Endothelial cell of umbilical vein (primary cell): Measurements from ENCODE around the gene MAP3K21. TPM values are rescaled to one million over a fixed set of nuclear protein-coding genes. Genes with fewer than 3 reads are reported as not detected.

Source experiments
- BruUV-seq: library from RNA; stranded (reverse); fragments of 400-500 nt; replicated peaks from 2 replicates; lab custom pipeline; 2021; lab: Mats Ljungman, UMichigan
- CTCF ChIA-PET: fragments of 300-600, 350-600 bp; sonication (Branson Sonifier 250); formaldehyde crosslinking; loops from one replicate; lab custom pipeline; 2021; ENCODE audit warnings: antibody characterized with exemption, inconsistent platforms; lab: Charles Lee
- POLR2A ChIA-PET: fragments of 300-600, 350-600 bp; sonication (Branson Sonifier 250); formaldehyde crosslinking; loops from one replicate; lab custom pipeline; 2021; ENCODE audit warnings: antibody characterized with exemption, inconsistent platforms; lab: Charles Lee
- DNase-seq: peaks from one replicate; pipeline ENCODE4 v3.0.0-alpha.2; 2011; ENCODE audit warnings: low read depth, low spot score
- FAIRE-seq: peaks from 2 replicates; lab custom pipeline; 2011; peaks lifted over from hg19 to GRCh38; lab: Jason Lieb, UNC
- H2AFZ ChIP-seq: 2 replicates; pipeline ENCODE4 v1.6.0; 2012; ENCODE audit warnings: low read depth, low read length, control low read depth, inconsistent platforms
- H3K27ac ChIP-seq: 2 replicates; pipeline ENCODE4 v1.5.1; 2011; ENCODE audit warnings: low read depth, mild to moderate bottlenecking, control low read depth, low read length, moderate library complexity; ENCODE audit not compliant: insufficient read depth
- H3K27me3 ChIP-seq, 2 experiments: 2 replicates each; pipeline versions ENCODE4 v1.6.0 to v1.6.1; 2011; ENCODE audit warnings: low read length in 2 of 2, mixed read lengths in 1 of 2; ENCODE audit not compliant: control insufficient read depth in 2 of 2, insufficient read depth in 2 of 2
- H3K36me3 ChIP-seq, 2 experiments: 2 replicates in 1 of 2; 3 replicates in 1 of 2; pipeline ENCODE4 v1.5.1; 2011; ENCODE audit warnings: low read length in 2 of 2, mild to moderate bottlenecking in 1 of 2, moderate library complexity in 1 of 2; ENCODE audit not compliant: control insufficient read depth in 2 of 2, insufficient read depth in 2 of 2; ENCODE audit errors: extremely low read depth in 1 of 2
- H3K4me1 ChIP-seq: 3 replicates; pipeline ENCODE4 v1.5.1; 2011; ENCODE audit warnings: mild to moderate bottlenecking, low read length; ENCODE audit not compliant: control insufficient read depth, insufficient read depth; ENCODE audit errors: extremely low read depth
- H3K4me2 ChIP-seq: 2 replicates; pipeline ENCODE4 v1.6.1; 2011; ENCODE audit warnings: low read length, control low read depth, mixed read lengths; ENCODE audit not compliant: insufficient read depth
- H3K4me3 ChIP-seq, 3 experiments: fragments of 200-600 bp in 1 of 3; sonication (generic), shearing (Covaris generic) in 1 of 3; replicated peaks in 1 of 3; 2 replicates each; pipeline ENCODE4 v1.5.1; 2011 to 2016; ENCODE audit warnings: control low read depth in 3 of 3, low read length in 3 of 3, mild to moderate bottlenecking in 2 of 3, inconsistent platforms in 1 of 3, low read depth in 1 of 3, moderate library complexity in 1 of 3; ENCODE audit not compliant: insufficient read depth in 1 of 3
- H3K79me2 ChIP-seq: 2 replicates; pipeline ENCODE4 v1.6.0; 2012; ENCODE audit warnings: low read length, inconsistent platforms; ENCODE audit not compliant: control insufficient read depth, insufficient read depth
- H3K9ac ChIP-seq: replicated peaks from 2 replicates; pipeline ENCODE3; 2011; ENCODE audit warnings: low read length, control low read depth; ENCODE audit not compliant: insufficient read depth; ENCODE audit errors: extremely low read depth
- H3K9me1 ChIP-seq: replicated peaks from 3 replicates; pipeline ENCODE4 v1.6.0; 2011; ENCODE audit warnings: mild to moderate bottlenecking, low read length; ENCODE audit not compliant: control insufficient read depth, insufficient read depth; ENCODE audit errors: extremely low read depth
- H3K9me3 ChIP-seq: replicated peaks from 2 replicates; pipeline ENCODE4 v1.5.1; 2012; ENCODE audit warnings: low read length, inconsistent platforms; ENCODE audit not compliant: control insufficient read depth, insufficient read depth
- H4K20me1 ChIP-seq: replicated peaks from 2 replicates; pipeline ENCODE3; 2011; ENCODE audit warnings: mild to moderate bottlenecking, low read length; ENCODE audit not compliant: control insufficient read depth, insufficient read depth; ENCODE audit errors: extremely low read depth
- EZH2 ChIP-seq: IDR thresholded peaks from 2 replicates; pipeline ENCODE4 v1.6.1; 2012; ENCODE audit warnings: borderline replicate concordance, low read depth, mild to moderate bottlenecking, moderate library complexity, low read length, inconsistent platforms; ENCODE audit not compliant: severe bottlenecking
- FOS ChIP-seq: IDR thresholded peaks from 2 replicates; pipeline ENCODE4 v1.6.1; 2011; ENCODE audit warnings: mild to moderate bottlenecking, low read length, moderate library complexity, borderline replicate concordance; ENCODE audit not compliant: insufficient read depth
- GATA2 ChIP-seq: IDR thresholded peaks from 2 replicates; pipeline ENCODE4 v1.7.0; 2011; ENCODE audit warnings: low read depth, mild to moderate bottlenecking, moderate library complexity, mixed read lengths, low read length; ENCODE audit not compliant: insufficient read length, insufficient read depth
- JUN ChIP-seq: IDR thresholded peaks from 2 replicates; pipeline ENCODE4 v1.6.1; 2011; ENCODE audit warnings: borderline replicate concordance, low read depth; ENCODE audit not compliant: insufficient read length, insufficient read depth
- MYC ChIP-seq: IDR thresholded peaks from one replicate; pipeline ENCODE4 v1.6.1; 2011; ENCODE audit warnings: mild to moderate bottlenecking, low read depth, low read length
- POLR2A ChIP-seq: IDR thresholded peaks from 2 replicates; pipeline ENCODE4 v1.6.1; 2012; ENCODE audit warnings: low read depth, mild to moderate bottlenecking, control low read depth, low read length
- POLR2AphosphoS5 ChIP-seq: IDR thresholded peaks from 2 replicates; pipeline ENCODE4 v1.6.1; 2012; ENCODE audit warnings: low read depth, mild to moderate bottlenecking, control low read depth, low read length, moderate library complexity; ENCODE audit not compliant: insufficient read depth
- dilution Hi-C: fragments of 300-500 bp; cut with MboI; formaldehyde crosslinking; loops from one replicate; pipeline ENCODE4 v1.15.0; 2019; ENCODE audit warnings: low sequenced_read_pairs; ENCODE audit not compliant: extremely low pct_ligation_motif_present
- intact Hi-C: fragments of 100-400 bp; cut with micrococcal nuclease; formaldehyde crosslinking; loops from one replicate; pipeline ENCODE4 v1.10.0; 2022
- polyA plus RNA-seq, 4 experiments: library from polyadenylated mRNA; depleted of rRNA in 3 of 4; stranded (reverse) in 3 of 4; unstranded in 1 of 4; fragments of >200 nt; gene quantifications; 2 replicates each; pipeline versions ENCODE4 v1.2.1 to v1.2.3, GENCODE V29; 2011 to 2012; ENCODE audit warnings: missing spikeins in 1 of 4
- total RNA-seq: library from RNA; stranded (reverse); gene quantifications from 2 replicates; pipeline ENCODE4 v1.2.3, GENCODE V29; 2021
- TF ChIP-seq, protein P1 (sequence below), 2 donors: IDR thresholded peaks; 1 replicate in 1 of 2; 2 replicates in 1 of 2; pipeline ENCODE4 v1.5.1; 2011; ENCODE audit warnings: low read length in 2 of 2, mild to moderate bottlenecking in 2 of 2, moderate library complexity in 2 of 2, control low read depth in 1 of 2, inconsistent platforms in 1 of 2, low read depth in 1 of 2; ENCODE audit not compliant: insufficient read depth in 1 of 2; ENCODE audit errors: extremely low read depth in 1 of 2
- TF ChIP-seq, protein P2 (sequence below): IDR thresholded peaks from 2 replicates; pipeline ENCODE4 v1.6.1; 2011; ENCODE audit not compliant: insufficient read depth, insufficient read length

The MAP3K21 gene
- total and polyA plus RNA-seq, 2 donors (not counting 3 experiments of a cell fraction or from before 2014, with no cell fraction given) = 0.65 to 0.95 TPM

DNA sequence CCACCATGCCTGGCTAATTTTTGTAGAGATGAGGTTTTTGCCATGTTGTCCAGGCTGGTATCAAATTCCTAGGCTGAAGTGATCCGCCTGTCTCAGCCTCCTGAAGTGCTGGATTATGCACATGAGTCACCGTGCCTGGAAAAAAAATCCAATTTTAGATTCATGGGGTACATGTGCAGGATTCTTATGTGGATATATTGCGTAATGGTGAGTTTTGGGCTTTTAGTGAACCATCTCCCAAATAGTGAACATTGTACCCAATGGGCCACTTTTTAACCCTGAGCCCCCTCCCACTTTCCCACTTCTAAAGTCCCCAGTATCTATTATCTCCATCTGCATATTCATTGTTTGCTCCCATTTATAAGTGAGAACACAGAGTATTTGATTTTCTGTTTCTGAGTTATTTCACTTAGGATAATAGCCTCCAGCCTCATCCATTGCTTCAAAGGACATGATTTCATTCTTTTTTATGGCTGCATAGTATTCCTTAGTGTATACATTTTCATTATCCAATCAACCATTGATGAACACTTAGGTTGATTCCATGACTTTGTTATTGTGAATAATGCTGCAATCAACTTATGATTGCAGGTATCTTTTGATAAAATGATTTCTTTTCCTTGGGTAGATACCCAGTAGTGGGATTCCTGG lies 104.4 kb downstream of the MAP3K21 start:
- intact Hi-C loops (no loop called here), dilution Hi-C loops (no loop called here)
- TF ChIP-seq GATA2 = no peak
- TF ChIP-seq FOS = no peak
- TF ChIP-seq, protein P1, sequence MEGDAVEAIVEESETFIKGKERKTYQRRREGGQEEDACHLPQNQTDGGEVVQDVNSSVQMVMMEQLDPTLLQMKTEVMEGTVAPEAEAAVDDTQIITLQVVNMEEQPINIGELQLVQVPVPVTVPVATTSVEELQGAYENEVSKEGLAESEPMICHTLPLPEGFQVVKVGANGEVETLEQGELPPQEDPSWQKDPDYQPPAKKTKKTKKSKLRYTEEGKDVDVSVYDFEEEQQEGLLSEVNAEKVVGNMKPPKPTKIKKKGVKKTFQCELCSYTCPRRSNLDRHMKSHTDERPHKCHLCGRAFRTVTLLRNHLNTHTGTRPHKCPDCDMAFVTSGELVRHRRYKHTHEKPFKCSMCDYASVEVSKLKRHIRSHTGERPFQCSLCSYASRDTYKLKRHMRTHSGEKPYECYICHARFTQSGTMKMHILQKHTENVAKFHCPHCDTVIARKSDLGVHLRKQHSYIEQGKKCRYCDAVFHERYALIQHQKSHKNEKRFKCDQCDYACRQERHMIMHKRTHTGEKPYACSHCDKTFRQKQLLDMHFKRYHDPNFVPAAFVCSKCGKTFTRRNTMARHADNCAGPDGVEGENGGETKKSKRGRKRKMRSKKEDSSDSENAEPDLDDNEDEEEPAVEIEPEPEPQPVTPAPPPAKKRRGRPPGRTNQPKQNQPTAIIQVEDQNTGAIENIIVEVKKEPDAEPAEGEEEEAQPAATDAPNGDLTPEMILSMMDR (IDR thresholded peaks at IDR 0.05; ENCODE audit: extremely low read depth in 1 of 2, insufficient read depth in 1 of 2, low read depth in 1 of 2, low read length in 2 of 2) = no peak
- no peak for TF ChIP-seq EZH2
- no peak for TF ChIP-seq POLR2AphosphoS5
- no peak for TF ChIP-seq JUN
- no peak for TF ChIP-seq POLR2A
- TF ChIP-seq MYC = no peak
- TF ChIP-seq, protein P2, sequence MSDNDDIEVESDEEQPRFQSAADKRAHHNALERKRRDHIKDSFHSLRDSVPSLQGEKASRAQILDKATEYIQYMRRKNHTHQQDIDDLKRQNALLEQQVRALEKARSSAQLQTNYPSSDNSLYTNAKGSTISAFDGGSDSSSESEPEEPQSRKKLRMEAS = no peak
- no TSS peak for BruUV-seq
- DNase-seq (no peak), FAIRE-seq (no peak)
- Histone ChIP-seq H2AFZ (no peak overlapping the region), H3K79me2 (no peaks in the 10 kb centered on the region), H3K27ac (no peak overlapping the region), H3K4me2 (no peak overlapping the region), H3K27me3 (no peaks in the 10 kb centered on the region), H3K36me3 (no peaks in the 10 kb centered on the region), H4K20me1 (no peaks in the 10 kb centered on the region), H3K9me1 (no peaks in the 10 kb centered on the region), H3K4me3 (no peak overlapping the region), H3K9ac (no peak overlapping the region), H3K9me3 (no peaks in the 10 kb centered on the region), H3K4me1 (no peaks in the 10 kb centered on the region)
- POLR2A ChIA-PET = no interaction called here
- CTCF ChIA-PET = no interaction called here
